SK-N-SH (cell line): ENCODE results near the gene FOCAD. TPM values are rescaled to one million over a fixed set of nuclear protein-coding genes. Genes with fewer than 3 reads are reported as not detected.

Experiments used
- CTCF ChIA-PET: fragments of 300-600, 350-600 bp; formaldehyde crosslinking; extraction: SDS; loops from one replicate; lab custom pipeline; 2021; lab: Yijun Ruan, JAX
- POLR2A ChIA-PET: fragments of 350-600 bp; sonication (Branson Sonifier 250); formaldehyde crosslinking; extraction: SDS; loops from one replicate; lab custom pipeline; 2020; ENCODE audit warnings: antibody characterized with exemption, inconsistent platforms; lab: Yijun Ruan, JAX
- DNase-seq: peaks from one replicate; pipeline ENCODE4 v3.0.0; 2012
- H2AFZ ChIP-seq: fragments of 200-600 bp; sonication (generic); 2 replicates; pipeline ENCODE4 v1.8.1; 2016; ENCODE audit warnings: antibody characterized with exemption, mild to moderate bottlenecking, low read depth
- H3F3A ChIP-seq: fragments of 200-600 bp; sonication (generic); replicated peaks from 2 replicates; pipeline ENCODE3; 2016; ENCODE audit warnings: antibody characterized with exemption, mild to moderate bottlenecking; ENCODE audit not compliant: insufficient read depth
- H3K27ac ChIP-seq, 2 experiments: fragments of 200-500 bp in 1 of 2; fragments of 200-600 bp in 1 of 2; sonication (Bioruptor generic) in 1 of 2; sonication (generic), shearing (Covaris generic) in 1 of 2; 2 replicates each; pipeline versions ENCODE4 v1.5.1 to v1.6.1; 2014 to 2016; ENCODE audit warnings: low read depth in 2 of 2, inconsistent platforms in 1 of 2, low read length in 1 of 2, mild to moderate bottlenecking in 1 of 2, mixed read lengths in 1 of 2
- H3K27me3 ChIP-seq: fragments of 200-600 bp; sonication (generic), shearing (Covaris generic); 2 replicates; pipeline ENCODE4 v1.6.1; 2016; ENCODE audit warnings: mixed run types; ENCODE audit not compliant: insufficient read depth
- H3K36me3 ChIP-seq, 2 experiments: fragments of 200-500 bp in 1 of 2; fragments of 200-600 bp in 1 of 2; sonication (Bioruptor generic) in 1 of 2; sonication (generic) in 1 of 2; replicated peaks in 1 of 2; 2 replicates each; pipeline versions ENCODE3 to v1.5.1; 2014 to 2016; ENCODE audit warnings: low read length in 1 of 2, mild to moderate bottlenecking in 1 of 2; ENCODE audit not compliant: insufficient read depth in 2 of 2, control insufficient read depth in 1 of 2
- H3K4me1 ChIP-seq, 2 experiments: fragments of 200-500 bp in 1 of 2; fragments of 200-600 bp in 1 of 2; sonication (Bioruptor generic) in 1 of 2; sonication (generic), shearing (Covaris generic) in 1 of 2; 2 replicates each; pipeline versions ENCODE4 v1.5.1 to v1.6.1; 2014 to 2016; ENCODE audit warnings: low read depth in 1 of 2, low read length in 1 of 2, mixed run types in 1 of 2; ENCODE audit not compliant: insufficient read depth in 2 of 2, control insufficient read depth in 1 of 2
- H3K4me2 ChIP-seq: fragments of 200-600 bp; sonication (generic), shearing (Covaris generic); 2 replicates; pipeline ENCODE4 v1.6.1; 2017; ENCODE audit warnings: mixed run types
- H3K4me3 ChIP-seq, 2 experiments: fragments of 200-500 bp in 1 of 2; fragments of 200-600 bp in 1 of 2; sonication (Bioruptor generic) in 1 of 2; sonication (generic), shearing (Covaris generic) in 1 of 2; 2 replicates each; pipeline versions ENCODE4 v1.5.1 to v1.8.1; 2014 to 2016; ENCODE audit warnings: low read depth in 2 of 2, inconsistent platforms in 1 of 2, low read length in 1 of 2, mild to moderate bottlenecking in 1 of 2, mixed read lengths in 1 of 2, moderate library complexity in 1 of 2
- H3K79me2 ChIP-seq: fragments of 200-600 bp; sonication (generic); 2 replicates; pipeline ENCODE4 v1.8.1; 2017; ENCODE audit warnings: mild to moderate bottlenecking; ENCODE audit not compliant: insufficient read depth
- H3K9ac ChIP-seq: fragments of 200-600 bp; sonication (generic); 2 replicates; pipeline ENCODE4 v1.6.1; 2017; ENCODE audit warnings: mixed run types
- H3K9me2 ChIP-seq: fragments of 200-600 bp; sonication (generic); 2 replicates; pipeline ENCODE4 v1.6.1; 2017; ENCODE audit warnings: mixed run types
- H3K9me3 ChIP-seq: fragments of 200-600 bp; sonication (generic); 2 replicates; pipeline ENCODE4 v1.6.1; 2017; ENCODE audit warnings: mixed run types, mild to moderate bottlenecking, moderate library complexity
- H4K20me1 ChIP-seq: fragments of 200-600 bp; sonication (generic); 2 replicates; pipeline ENCODE4 v1.6.1; 2017; ENCODE audit warnings: mild to moderate bottlenecking, mixed run types; ENCODE audit not compliant: insufficient read depth
- ELF1 ChIP-seq: IDR thresholded peaks from 2 replicates; pipeline ENCODE4 v1.4.0; 2012
- FOSL2 ChIP-seq: IDR thresholded peaks from 2 replicates; pipeline ENCODE4 v1.4.0; 2012; ENCODE audit warnings: low read depth, mild to moderate bottlenecking, moderate library complexity, borderline replicate concordance
- FOXJ3 ChIP-seq: sonication (generic); formaldehyde crosslinking; IDR thresholded peaks from 2 replicates; pipeline ENCODE4 v1.5.1; 2020; ENCODE audit warnings: mild to moderate bottlenecking, missing genetic modification reagents
- GATA2 ChIP-seq: sonication (generic); formaldehyde crosslinking; IDR thresholded peaks from 2 replicates; pipeline ENCODE4 v1.5.0; 2020; ENCODE audit warnings: mild to moderate bottlenecking, missing genetic modification reagents
- IRF3 ChIP-seq: fragments of 150-350 bp; IDR thresholded peaks from 2 replicates; pipeline ENCODE4 v1.6.1; 2016; ENCODE audit warnings: mild to moderate bottlenecking, low read depth, low read length
- JUND ChIP-seq: IDR thresholded peaks from 2 replicates; pipeline ENCODE4 v1.4.0; 2012
- MAX ChIP-seq: IDR thresholded peaks from 2 replicates; pipeline ENCODE4 v1.4.0; 2012; ENCODE audit warnings: low read depth
- MEF2A ChIP-seq: IDR thresholded peaks from 2 replicates; pipeline ENCODE4 v1.4.0; 2012; ENCODE audit warnings: low read depth, borderline replicate concordance
- MXI1 ChIP-seq: IDR thresholded peaks from 2 replicates; pipeline ENCODE4 v1.6.1; 2012; ENCODE audit warnings: mild to moderate bottlenecking, low read depth, low read length, improper control_type of control experiment
- NFIC ChIP-seq: IDR thresholded peaks from 2 replicates; pipeline ENCODE4 v1.4.0; 2012; ENCODE audit warnings: borderline replicate concordance
- PBX3 ChIP-seq: IDR thresholded peaks from 2 replicates; pipeline ENCODE4; 2012
- RAD21 ChIP-seq: IDR thresholded peaks from 2 replicates; pipeline ENCODE4 v1.6.1; 2012; ENCODE audit warnings: mild to moderate bottlenecking, low read length
- REST ChIP-seq: IDR thresholded peaks from 2 replicates; pipeline ENCODE4 v1.6.1; 2012; ENCODE audit warnings: mild to moderate bottlenecking, low read depth, low read length, moderate library complexity
- RXRA ChIP-seq: IDR thresholded peaks from 2 replicates; pipeline ENCODE4 v1.4.0; 2012; ENCODE audit warnings: low read depth, mild to moderate bottlenecking, borderline replicate concordance
- TCF12 ChIP-seq: IDR thresholded peaks from 2 replicates; pipeline ENCODE4 v1.4.0; 2012
- TEAD4 ChIP-seq: IDR thresholded peaks from 2 replicates; pipeline ENCODE4 v1.4.0; 2012; ENCODE audit warnings: mild to moderate bottlenecking, borderline replicate concordance; ENCODE audit not compliant: insufficient read depth
- USF2 ChIP-seq: fragments of 150-350 bp; IDR thresholded peaks from 2 replicates; pipeline ENCODE4 v1.6.1; 2017; ENCODE audit warnings: antibody characterized with exemption, low read length, low read depth, borderline replicate concordance
- YY1 ChIP-seq: IDR thresholded peaks from 2 replicates; pipeline ENCODE4 v1.4.0; 2012; ENCODE audit warnings: low read depth, mild to moderate bottlenecking
- WGBS: methylation state at CpG from one replicate; pipeline ENCODE4 v1.1.6; 2017; ENCODE audit warnings: low lambda C conversion rate; 5-methylcytosine and 5-hydroxymethylcytosine counted together
- polyA plus RNA-seq, 3 experiments: library from polyadenylated mRNA; depleted of rRNA; stranded (reverse); fragments of >200 nt; gene quantifications; 2 replicates each; pipeline ENCODE4 v1.2.3, GENCODE V29; 2012

Gene FOCAD
- polyA plus RNA-seq, 1 of the 3 experiments (the other 2 are of a cell fraction) = 15.8 TPM

GRCh38 chr9:20746967-20747366 is 62.9 kb downstream of the FOCAD start:
- no peak overlapping the region for H3K4me2 ChIP-seq
- ChIA-PET POLR2A (no interaction called here), CTCF (no interaction called here)
- no peaks in the 10 kb centered on the region for H3K27me3 ChIP-seq
- no peaks in the 10 kb centered on the region for H3K79me2 ChIP-seq
- DNase-seq = no peak
- no peak overlapping the region for H3K4me3 ChIP-seq
- H3K4me1 ChIP-seq = peaks cover 0 to 6% of the 10 kb centered on the region in 2 experiments; a peak in 1 of 4 replicates
- H3K36me3 ChIP-seq = peaks cover 3 to 6% of the 10 kb centered on the region in 2 experiments
- no peaks in the 10 kb centered on the region for H4K20me1 ChIP-seq
- no peak overlapping the region for H2AFZ ChIP-seq
- no peak for TF ChIP-seq JUND
- TF ChIP-seq MEF2A = no peak
- no peak for TF ChIP-seq FOXJ3 (CRISPR knock-in tag)
- no peak for TF ChIP-seq FOSL2
- TF ChIP-seq RAD21 = no peak
- no peak for TF ChIP-seq PBX3
- TF ChIP-seq NFIC = no peak
- no peak for TF ChIP-seq REST
- TF ChIP-seq MAX = no peak
- TF ChIP-seq YY1 = no peak
- TF ChIP-seq ELF1 = no peak
- no peak for TF ChIP-seq RXRA
- H3K9me2 ChIP-seq = no peaks in the 10 kb centered on the region
- no peaks in the 10 kb centered on the region for H3F3A ChIP-seq
- H3K27ac ChIP-seq = no peak overlapping the region
- H3K9me3 ChIP-seq = no peaks in the 10 kb centered on the region
- no peak overlapping the region for H3K9ac ChIP-seq
- WGBS = 81% methylated on average over 1 of the region's 1 CpG

GRCh38 chr9:20749496-20750198 is 65.6 kb downstream of the FOCAD start:
- CTCF ChIA-PET = interaction anchor here (1.0 to 1.7 kb wide), 2 partner anchors 124 to 149 kb away, joined by 3 read pairs; no protein-coding TSS in a partner anchor
- peaks cover 0 to 3% of the 10 kb centered on the region in 2 experiments for H3K36me3 ChIP-seq
- TF ChIP-seq TEAD4 = no peak
- no peak for TF ChIP-seq USF2
- no peak for TF ChIP-seq MXI1
- no peak for TF ChIP-seq MEF2A
- TF ChIP-seq GATA2 = no peak; the same call in 1 of the 2 replicates
- TF ChIP-seq IRF3 = no peak
- no peak for TF ChIP-seq RAD21
- no peak for TF ChIP-seq FOXJ3 (CRISPR knock-in tag)
- TF ChIP-seq RXRA = no peak
- no peak for TF ChIP-seq TCF12

More at GRCh38 chr9:20749496-20750198, 65.6 kb downstream of the FOCAD start:
- no peaks in the 10 kb centered on the region for H3K9me3 ChIP-seq
- POLR2A ChIA-PET = no interaction called here
- H3K9ac ChIP-seq = no peak overlapping the region
- no peaks in the 10 kb centered on the region for H3F3A ChIP-seq
- H3K27me3 ChIP-seq = no peaks in the 10 kb centered on the region
- peak overlapping the region in 1 of 2 experiments; percentile 28; a peak in 1 of 4 replicates for H3K27ac ChIP-seq
- DNase-seq = no peak
- WGBS = 78% methylated on average over 1 of the region's 1 CpG
- no peaks in the 10 kb centered on the region for H3K9me2 ChIP-seq
- H2AFZ ChIP-seq = no peak overlapping the region
- H4K20me1 ChIP-seq = no peaks in the 10 kb centered on the region
- H3K4me1 ChIP-seq = peaks cover 0 to 6% of the 10 kb centered on the region in 2 experiments; a peak in 1 of 4 replicates
- H3K4me3 ChIP-seq = no peak overlapping the region
- no peaks in the 10 kb centered on the region for H3K79me2 ChIP-seq
- H3K4me2 ChIP-seq = no peak overlapping the region
